HG03095 (cell line): ENCODE data around the gene PARP9.
A peak's percentile ranks its signal among the peaks of the same experiment; 100 is the strongest.

Source experiments
- ATAC-seq: cut with Tn5 transposase; IDR thresholded peaks from one replicate; pipeline ENCODE4 v1.9.1; 2021; ENCODE audit warnings: moderate library complexity; ENCODE audit not compliant: unreplicated experiment

PARP9 gene

DNA sequence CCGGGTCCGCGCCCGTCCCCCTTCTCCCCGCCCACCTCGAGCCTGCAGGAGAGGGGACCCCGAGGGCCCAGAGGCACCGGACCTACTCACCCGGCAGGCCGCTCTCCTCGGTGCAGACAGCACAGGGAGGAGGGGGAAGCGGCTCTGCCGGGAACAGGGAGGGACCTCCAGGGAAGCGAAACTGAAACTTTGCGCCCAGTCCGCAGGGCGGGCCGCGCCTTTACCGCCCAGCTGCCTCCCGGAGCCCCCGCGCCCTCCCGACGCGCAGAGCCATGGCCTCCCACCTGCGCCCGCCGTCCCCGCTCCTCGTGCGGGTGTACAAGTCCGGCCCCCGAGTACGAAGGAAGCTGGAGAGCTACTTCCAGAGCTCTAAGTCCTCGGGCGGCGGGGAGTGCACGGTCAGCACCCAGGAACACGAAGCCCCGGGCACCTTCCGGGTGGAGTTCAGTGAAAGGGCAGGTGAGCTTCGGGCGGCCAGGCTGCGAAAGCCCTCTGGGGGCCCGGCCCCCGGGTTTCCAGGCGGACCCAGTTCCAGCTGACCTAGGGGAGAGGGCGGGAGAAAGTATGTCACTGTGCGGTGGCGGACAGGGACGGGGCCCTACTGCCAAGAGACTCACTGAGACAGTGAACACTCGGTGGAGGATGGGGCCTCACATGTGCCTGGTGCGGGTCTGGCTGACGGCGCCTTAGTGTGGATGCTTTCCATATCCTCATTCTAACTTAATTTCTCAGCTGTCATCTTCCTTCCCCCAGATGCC, at the start of gene PARP9, which contains the start of gene DTX3L:
Gene PARP9 (minus strand): TSS at position 146 of the 758 bp plus-strand sequence. CDS start 4,680 bp downstream, outside the sequence.
Gene DTX3L (plus strand): TSS at position 184 of the 758 bp plus-strand sequence. CDS start 89 bp downstream, at position 273.
- peak; percentile 51 for ATAC-seq

- ATAC-seq, result no peak
These were observed 48.6 kb upstream of the PARP9 start for GRCh38 chr3:122612696-122613095.

GRCh38 chr3:122609798-122610559, 45.9 kb upstream of the PARP9 start:
- ATAC-seq, result peak; percentile 96

DNA sequence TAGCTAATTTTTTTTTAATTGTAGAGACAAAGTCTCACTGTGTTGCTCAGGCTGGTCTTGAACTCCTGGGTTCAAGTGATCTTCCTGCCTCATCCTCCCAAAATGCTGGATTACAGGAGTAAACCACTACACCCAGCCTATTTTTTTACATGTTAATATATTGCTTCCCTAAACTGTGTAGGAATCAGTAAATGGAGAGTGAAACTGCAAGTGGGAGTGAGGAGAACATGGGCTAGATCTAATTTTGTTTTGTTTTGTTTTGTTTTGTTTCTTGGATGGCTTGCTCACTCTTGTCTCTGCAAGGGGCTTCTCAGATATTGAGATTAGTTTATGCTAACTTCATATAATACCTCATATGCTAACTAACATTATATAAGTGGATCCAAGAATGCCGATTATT, 44.8 kb upstream of the PARP9 start:
- ATAC-seq, result no peak

DNA sequence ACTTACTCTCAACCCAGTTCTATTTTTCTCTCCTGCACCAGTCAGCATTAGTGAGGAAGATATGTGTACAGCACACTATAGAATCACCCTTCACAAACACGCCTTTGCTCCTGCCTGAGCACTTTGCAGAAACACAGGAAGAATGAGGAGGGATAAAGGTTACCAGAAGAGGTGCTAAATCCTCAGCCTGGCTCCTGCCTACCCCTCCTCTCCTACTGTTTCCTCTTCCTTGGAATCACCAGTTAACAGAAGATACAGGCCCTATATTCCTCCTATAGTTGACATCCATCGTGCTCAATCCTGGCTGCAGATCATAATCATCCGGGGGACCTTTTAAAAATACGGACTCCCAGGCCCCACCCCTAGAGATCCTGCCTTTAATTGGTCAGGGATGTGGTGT, 42.2 kb upstream of the PARP9 start:
- no peak for ATAC-seq

GRCh38 chr3:122603056-122603455, 39.0 kb upstream of the PARP9 start:
- ATAC-seq, result no peak

DNA sequence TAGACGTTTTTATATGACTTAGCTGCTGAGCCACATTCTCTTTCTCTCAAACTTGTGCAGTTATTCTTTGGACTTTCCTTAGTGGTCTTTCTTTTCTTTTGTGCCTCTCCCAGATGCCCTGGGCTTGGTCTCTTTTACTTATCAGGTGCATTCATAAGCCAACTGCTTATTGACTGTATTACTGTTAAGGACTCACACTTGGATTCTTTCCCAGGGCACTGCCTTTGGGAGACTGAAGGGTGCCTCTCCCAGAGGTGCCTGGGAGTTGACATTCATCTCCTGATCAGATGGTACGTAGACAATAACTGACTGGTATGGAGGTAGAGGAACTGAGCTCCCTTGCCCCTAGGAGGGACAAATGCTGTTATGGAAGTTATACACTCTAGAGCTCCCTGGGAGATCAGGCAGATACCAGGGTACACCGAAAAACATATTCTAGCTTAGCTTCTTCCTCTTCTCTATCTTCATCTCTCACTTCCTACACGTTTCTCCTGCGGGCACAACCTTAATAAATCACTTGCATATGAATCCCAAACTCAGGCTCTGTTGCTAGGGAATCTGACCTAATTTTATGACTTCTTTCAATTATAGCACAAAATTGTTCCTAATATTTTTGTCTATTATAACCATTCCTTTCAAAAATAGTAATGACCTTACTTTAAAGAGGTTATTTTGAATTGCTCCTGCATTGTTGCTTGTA, 38.1 kb upstream of the PARP9 start:
- no peak for ATAC-seq

DNA sequence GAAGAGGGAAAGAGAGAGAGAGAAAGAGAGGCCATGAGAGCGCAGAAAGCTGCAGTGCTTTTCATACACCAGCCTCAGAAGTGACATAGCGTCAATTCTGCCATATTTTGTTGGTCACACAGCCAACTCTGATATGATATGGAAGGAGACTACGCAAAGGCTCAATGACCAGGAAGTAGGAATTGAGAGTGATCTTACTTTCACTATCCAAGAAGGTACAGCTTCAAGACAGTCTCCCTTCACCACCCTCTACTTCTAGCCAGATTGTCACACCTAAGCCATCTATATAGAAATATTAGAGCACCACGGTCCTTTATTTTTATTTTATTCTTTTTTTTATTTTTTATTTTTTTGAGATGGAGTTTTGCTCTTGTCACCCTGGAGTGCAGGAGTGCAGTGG, 34.5 kb upstream of the PARP9 start:
- ATAC-seq, result no peak

GRCh38 chr3:122598151-122598550, 34.1 kb upstream of the PARP9 start:
- no peak for ATAC-seq

DNA sequence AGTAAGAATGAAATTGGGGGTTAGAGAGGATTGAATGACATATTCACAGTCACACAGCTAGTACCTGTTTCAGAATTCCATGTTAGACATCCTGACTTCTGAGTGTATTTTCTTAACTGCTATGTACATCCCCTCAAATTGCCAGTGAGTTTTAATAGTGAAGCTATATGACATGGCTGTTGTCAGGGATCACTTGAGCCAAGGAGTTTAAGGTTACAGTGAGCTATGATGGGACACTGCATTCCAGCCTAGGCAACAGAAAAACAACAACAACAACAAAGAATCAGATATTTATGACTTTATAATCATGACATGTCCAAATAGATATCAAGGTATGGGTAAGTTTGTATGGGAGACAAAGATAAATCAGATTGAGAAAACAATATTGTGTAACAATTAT, 29.9 kb upstream of the PARP9 start:
- no peak for ATAC-seq

DNA sequence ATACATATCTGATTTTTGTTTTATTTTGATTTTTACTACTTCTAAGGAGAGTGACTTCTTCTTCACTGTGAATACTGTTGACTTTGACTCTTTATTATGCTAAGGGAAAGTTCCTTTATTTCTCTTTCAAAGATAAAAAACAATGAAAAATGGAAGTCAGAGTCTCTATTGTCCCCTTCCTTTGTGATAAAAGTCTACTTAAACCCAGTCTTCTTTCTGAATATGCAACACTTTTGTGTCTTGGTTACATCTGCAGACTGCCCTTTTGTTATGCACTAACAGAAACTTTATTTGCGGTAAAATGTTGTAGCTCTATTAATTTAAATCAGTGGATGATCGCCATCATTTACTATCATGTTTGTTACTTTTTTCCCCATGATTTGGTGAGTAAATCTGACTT, 26.5 kb upstream of the PARP9 start:
- ATAC-seq, result no peak

DNA sequence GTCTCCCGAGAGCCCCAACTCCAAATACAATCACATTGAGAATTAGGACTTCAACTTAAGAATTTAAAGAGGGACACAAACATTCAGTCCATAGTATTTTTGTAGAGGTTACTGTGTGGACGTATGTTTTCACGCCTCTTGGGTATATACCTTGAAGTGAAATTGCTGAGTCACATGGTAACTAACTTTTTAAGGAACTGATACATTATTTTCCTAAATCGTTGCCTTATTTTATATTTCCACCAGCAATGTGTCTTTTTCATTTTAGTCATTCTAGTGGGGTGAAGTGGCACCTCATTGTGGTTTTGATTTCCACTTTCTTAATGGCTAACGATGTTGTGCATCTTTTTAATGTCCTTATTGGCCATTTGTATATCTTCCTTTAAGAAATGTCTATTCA, 25.2 kb upstream of the PARP9 start:
- ATAC-seq, result peak; percentile 56

DNA sequence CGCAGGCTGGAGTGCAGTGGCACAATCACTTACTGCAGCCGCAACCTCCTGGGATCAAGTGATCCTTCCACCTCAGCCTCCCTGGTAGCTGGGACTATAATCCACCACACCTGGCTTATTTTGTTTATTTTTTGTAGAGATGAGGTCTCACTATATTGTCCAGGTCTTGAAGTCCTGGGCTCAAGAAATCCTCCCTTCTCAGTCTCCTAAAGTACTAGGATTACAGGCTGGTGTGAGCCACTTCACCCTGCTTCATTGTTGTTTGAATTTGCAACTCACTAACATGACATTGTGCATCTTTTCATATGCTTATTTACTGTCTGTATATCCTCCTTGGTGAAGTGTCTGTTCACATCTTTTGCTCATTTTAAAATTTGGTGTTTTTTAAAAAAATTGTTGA, 23.5 kb upstream of the PARP9 start:
- no peak for ATAC-seq

GRCh38 chr3:122586773-122587485, 22.8 kb upstream of the PARP9 start:
- no peak for ATAC-seq

- no peak for ATAC-seq
These were observed 22.0 kb upstream of the PARP9 start for GRCh38 chr3:122586098-122586497.

- no peak for ATAC-seq
These were observed 18.3 kb upstream of the PARP9 start for GRCh38 chr3:122582390-122582789.

GRCh38 chr3:122581622-122582021, 17.5 kb upstream of the PARP9 start:
- ATAC-seq, result no peak

DNA sequence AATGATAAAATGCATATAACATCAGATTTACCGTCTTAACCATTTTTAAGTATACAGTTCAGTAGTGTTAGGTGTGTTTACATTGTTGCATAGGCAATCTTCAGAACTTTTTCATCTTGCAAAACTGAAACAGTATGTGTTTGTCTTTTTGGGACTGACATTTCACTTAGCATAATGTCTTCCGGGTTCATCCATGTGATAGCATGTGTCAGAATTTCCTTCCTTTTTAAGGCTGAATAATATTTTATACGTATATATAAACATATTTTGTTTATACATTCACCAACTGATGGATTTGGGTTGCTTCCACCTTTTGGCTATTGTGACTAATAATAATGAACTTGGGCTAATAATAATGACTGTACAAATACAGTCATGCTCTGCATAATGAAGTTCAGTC, 16.4 kb upstream of the PARP9 start:
- ATAC-seq, result no peak

DNA sequence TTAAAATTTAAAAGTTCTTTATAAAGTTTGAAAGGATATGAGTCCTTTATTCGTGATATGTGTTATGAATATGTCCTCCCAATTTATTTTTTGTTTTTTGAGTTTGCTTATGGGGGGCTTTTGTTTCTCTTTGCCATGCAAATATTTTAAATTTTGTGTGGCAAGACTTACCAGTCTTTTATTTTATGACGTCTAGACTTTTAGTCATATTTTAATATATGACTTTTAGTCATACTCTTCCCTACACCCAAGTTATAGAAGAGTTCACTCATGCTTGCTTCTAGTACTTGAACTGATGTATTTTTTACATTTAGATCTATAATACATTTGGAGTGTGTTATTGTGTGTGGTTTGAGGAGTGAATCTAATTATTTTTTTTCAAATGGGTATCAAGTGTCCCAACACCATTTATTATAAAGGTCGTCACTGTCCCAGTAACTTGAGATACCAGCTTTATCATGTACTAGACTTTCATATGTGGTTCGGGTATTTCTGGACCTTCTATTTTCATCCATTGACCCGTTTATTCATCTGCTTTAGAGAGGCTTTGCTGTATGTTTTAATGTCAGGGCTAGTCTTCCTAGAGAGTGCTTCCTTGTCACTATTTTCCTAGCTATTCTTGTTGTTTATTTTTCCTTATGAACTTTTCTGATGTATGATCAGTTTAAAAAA, 14.1 kb upstream of the PARP9 start:
- no peak for ATAC-seq

- no peak for ATAC-seq
These were observed 13.4 kb upstream of the PARP9 start, which contains the start of gene PARP15 for GRCh38 chr3:122577409-122578031. PARP15 (plus strand) TSS chr3:122577650; CDS start chr3:122577668, 18 bp downstream.
